ENCODE results near the gene UBASH3B.
"Not testable (repeated sequence)": the region's sequence is repeated elsewhere in the genome, so short reads cannot be mapped to it uniquely, and the experiment has no call there.

UBASH3B gene

GRCh38 chr11:122820158-122820557 lies 164.6 kb downstream of the UBASH3B start:
- DNase-seq: no peak

GRCh38 chr11:122821169-122821568 lies 165.6 kb downstream of the UBASH3B start:
- no peak for DNase-seq

- DNase-seq: no peak
These were observed 166.7 kb downstream of the UBASH3B start for GRCh38 chr11:122822241-122822640.

- DNase-seq: no peak
These were observed 168.0 kb downstream of the UBASH3B start for GRCh38 chr11:122823564-122823963.

GRCh38 chr11:122829371-122829770 lies 173.8 kb downstream of the UBASH3B start:
- not testable (repeated sequence) for DNase-seq

GRCh38 chr11:122832297-122832696 lies 176.8 kb downstream of the UBASH3B start:
- not testable (repeated sequence) for DNase-seq

- DNase-seq: no peak
These were observed 177.4 kb downstream of the UBASH3B start for GRCh38 chr11:122832721-122833470.

- DNase-seq: no peak
These were observed 178.4 kb downstream of the UBASH3B start for GRCh38 chr11:122833846-122834464.

- DNase-seq: no peak
These were observed 181.4 kb downstream of the UBASH3B start for GRCh38 chr11:122836916-122837315.

- DNase-seq: no peak
These were observed 182.2 kb downstream of the UBASH3B start for GRCh38 chr11:122837528-122838346.

GRCh38 chr11:122843281-122844141 lies 188.0 kb downstream of the UBASH3B start:
- DNase-seq: no peak

- DNase-seq: no peak
These were observed 191.9 kb downstream of the UBASH3B start for GRCh38 chr11:122847466-122847865.

GRCh38 chr11:122848186-122848585 lies 192.7 kb downstream of the UBASH3B start:
- no peak for DNase-seq

- DNase-seq: peak; percentile 21
These were observed 194.6 kb downstream of the UBASH3B start for GRCh38 chr11:122850076-122850631.

GRCh38 chr11:122851366-122851966 lies 195.9 kb downstream of the UBASH3B start:
- no peak for DNase-seq

- no peak for DNase-seq
These were observed 196.7 kb downstream of the UBASH3B start for GRCh38 chr11:122852074-122852795.

- no peak for DNase-seq
These were observed 197.3 kb downstream of the UBASH3B start for GRCh38 chr11:122852796-122853160.

GRCh38 chr11:122853261-122853660 lies 197.7 kb downstream of the UBASH3B start:
- DNase-seq: no peak

- DNase-seq: peak; percentile 42
These were observed 198.5 kb downstream of the UBASH3B start for GRCh38 chr11:122853971-122854446.

- DNase-seq: no peak
These were observed 206.1 kb downstream of the UBASH3B start for GRCh38 chr11:122861631-122862030.

GRCh38 chr11:122862091-122862490 lies 206.6 kb downstream of the UBASH3B start:
- DNase-seq: no peak

All from right hindlimb (tissue), 1 donor.